Smooth muscle cell (in vitro differentiated cells): ENCODE data around the gene DSTYK. TPM values are rescaled to one million over a fixed set of nuclear protein-coding genes. Genes with fewer than 3 reads are reported as not detected.
"Not testable (repeated sequence)": the region's sequence is repeated elsewhere in the genome, so short reads cannot be mapped to it uniquely, and the experiment has no call there.

Source experiments
- DNase-seq: peaks from one replicate; lab custom pipeline; 2025; ENCODE audit not compliant: unreplicated experiment; lab: John Stamatoyannopoulos, UW
- H2AFZ ChIP-seq: fragments of 200-600 bp; sonication (generic); 2 replicates; pipeline ENCODE4 v1.6.0; 2016; ENCODE audit warnings: antibody characterized with exemption, low read depth, mild to moderate bottlenecking
- H3F3A ChIP-seq: fragments of 200-600 bp; sonication (generic); 2 replicates; pipeline ENCODE4 v1.6.0; 2017; ENCODE audit warnings: antibody characterized with exemption, low read depth
- H3K27ac ChIP-seq: fragments of 200-600 bp; sonication (generic); 2 replicates; pipeline ENCODE4 v1.5.1; 2016; ENCODE audit warnings: low read depth, mild to moderate bottlenecking
- H3K27me3 ChIP-seq: fragments of 200-600 bp; sonication (generic); 2 replicates; pipeline ENCODE4 v1.6.1; 2016; ENCODE audit warnings: low read depth, mild to moderate bottlenecking
- H3K36me3 ChIP-seq: fragments of 200-600 bp; sonication (generic); 2 replicates; pipeline ENCODE4 v1.5.1; 2016; ENCODE audit warnings: low read depth
- H3K4me1 ChIP-seq: fragments of 200-600 bp; sonication (generic); 2 replicates; pipeline ENCODE4 v1.5.1; 2016; ENCODE audit warnings: low read depth
- H3K4me2 ChIP-seq: fragments of 200-600 bp; sonication (generic); 2 replicates; pipeline ENCODE4 v1.6.0; 2016; ENCODE audit warnings: mild to moderate bottlenecking
- H3K4me3 ChIP-seq: fragments of 200-600 bp; sonication (generic); 2 replicates; pipeline ENCODE4 v1.5.1; 2016; ENCODE audit warnings: mild to moderate bottlenecking
- H3K79me2 ChIP-seq: fragments of 200-600 bp; sonication (generic); 2 replicates; pipeline ENCODE4 v1.6.0; 2016; ENCODE audit warnings: low read depth, mild to moderate bottlenecking
- H3K9ac ChIP-seq: fragments of 200-600 bp; sonication (generic); 2 replicates; pipeline ENCODE4 v1.6.0; 2016; ENCODE audit warnings: low read depth
- H3K9me3 ChIP-seq: fragments of 200-600 bp; sonication (generic); replicated peaks from 2 replicates; pipeline ENCODE4 v1.5.1; 2016; ENCODE audit warnings: low read depth
- H4K20me1 ChIP-seq: fragments of 200-600 bp; sonication (generic); 2 replicates; pipeline ENCODE4 v1.6.0; 2016; ENCODE audit warnings: low read depth
- WGBS: methylation state at CpG from one replicate; pipeline ENCODE4 v1.1.7; 2016; ENCODE audit warnings: low lambda C conversion rate; 5-methylcytosine and 5-hydroxymethylcytosine counted together
- polyA plus RNA-seq: library from polyadenylated mRNA; unstranded; fragments of >200 nt; fragmentation: Nextera tagmentation; extraction: Ambion mirVana; gene quantifications from 2 replicates; pipeline ENCODE4 v1.2.1, GENCODE V29; 2016
- total RNA-seq: library from RNA; depleted of rRNA; stranded (reverse); fragments of >200 nt; gene quantifications from 2 replicates; pipeline ENCODE4 v1.2.3, GENCODE V29; 2014
- TF ChIP-seq, protein P1 (sequence below): fragments of 200-600 bp; sonication (generic); IDR thresholded peaks from 2 replicates; pipeline ENCODE4 v1.5.1; 2017; ENCODE audit warnings: borderline replicate concordance, mild to moderate bottlenecking, antibody characterized with exemption; ENCODE audit not compliant: insufficient read depth, poor library complexity, severe bottlenecking

The DSTYK gene
- total and polyA plus RNA-seq, 2 experiments from 2014 or later = 6.9 to 8.7 TPM

DNA sequence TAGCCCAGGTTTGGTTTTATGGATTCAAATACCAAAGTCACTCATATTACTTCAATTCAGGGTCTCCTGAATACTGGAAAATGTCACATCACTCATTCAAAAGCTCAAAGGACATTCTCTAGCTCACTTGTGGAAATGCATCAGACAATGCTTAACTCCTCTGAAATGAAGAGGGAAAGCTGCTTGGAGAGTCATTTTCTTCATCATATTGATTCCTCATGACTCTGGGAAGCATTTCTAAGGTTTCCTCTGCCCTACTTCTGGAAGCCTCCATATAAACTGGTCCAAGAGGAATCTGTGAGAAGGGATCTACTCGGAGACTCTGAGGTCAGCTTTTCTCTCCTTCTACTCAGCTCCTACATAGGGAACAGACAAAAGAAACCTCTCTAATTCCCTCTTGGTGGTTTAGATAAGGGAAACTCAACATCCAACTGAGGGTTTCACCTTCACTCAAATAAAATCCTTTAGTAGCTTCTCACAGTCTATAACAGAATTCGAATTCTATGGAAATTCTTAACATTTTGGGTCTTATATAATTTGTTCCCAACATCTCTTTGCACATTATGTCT is 53.4 kb downstream of the DSTYK start:
- Histone ChIP-seq H3K4me3 (no peak overlapping the region), H3K27ac (no peak overlapping the region), H3K4me2 (no peak overlapping the region), H3K79me2 (no peaks in the 10 kb centered on the region), H3K27me3 (no peaks in the 10 kb centered on the region), H2AFZ (no peak overlapping the region), H3K9ac (no peak overlapping the region), H3K36me3 (peaks cover 31% of the 10 kb centered on the region), H4K20me1 (no peaks in the 10 kb centered on the region), H3K9me3 (no peaks in the 10 kb centered on the region), H3F3A (no peaks in the 10 kb centered on the region), H3K4me1 (no peaks in the 10 kb centered on the region)
- 94% methylated on average over 2 of the region's 2 CpGs for WGBS
- TF ChIP-seq, protein P1, sequence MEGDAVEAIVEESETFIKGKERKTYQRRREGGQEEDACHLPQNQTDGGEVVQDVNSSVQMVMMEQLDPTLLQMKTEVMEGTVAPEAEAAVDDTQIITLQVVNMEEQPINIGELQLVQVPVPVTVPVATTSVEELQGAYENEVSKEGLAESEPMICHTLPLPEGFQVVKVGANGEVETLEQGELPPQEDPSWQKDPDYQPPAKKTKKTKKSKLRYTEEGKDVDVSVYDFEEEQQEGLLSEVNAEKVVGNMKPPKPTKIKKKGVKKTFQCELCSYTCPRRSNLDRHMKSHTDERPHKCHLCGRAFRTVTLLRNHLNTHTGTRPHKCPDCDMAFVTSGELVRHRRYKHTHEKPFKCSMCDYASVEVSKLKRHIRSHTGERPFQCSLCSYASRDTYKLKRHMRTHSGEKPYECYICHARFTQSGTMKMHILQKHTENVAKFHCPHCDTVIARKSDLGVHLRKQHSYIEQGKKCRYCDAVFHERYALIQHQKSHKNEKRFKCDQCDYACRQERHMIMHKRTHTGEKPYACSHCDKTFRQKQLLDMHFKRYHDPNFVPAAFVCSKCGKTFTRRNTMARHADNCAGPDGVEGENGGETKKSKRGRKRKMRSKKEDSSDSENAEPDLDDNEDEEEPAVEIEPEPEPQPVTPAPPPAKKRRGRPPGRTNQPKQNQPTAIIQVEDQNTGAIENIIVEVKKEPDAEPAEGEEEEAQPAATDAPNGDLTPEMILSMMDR = no peak
- DNase-seq = no peak

DNA sequence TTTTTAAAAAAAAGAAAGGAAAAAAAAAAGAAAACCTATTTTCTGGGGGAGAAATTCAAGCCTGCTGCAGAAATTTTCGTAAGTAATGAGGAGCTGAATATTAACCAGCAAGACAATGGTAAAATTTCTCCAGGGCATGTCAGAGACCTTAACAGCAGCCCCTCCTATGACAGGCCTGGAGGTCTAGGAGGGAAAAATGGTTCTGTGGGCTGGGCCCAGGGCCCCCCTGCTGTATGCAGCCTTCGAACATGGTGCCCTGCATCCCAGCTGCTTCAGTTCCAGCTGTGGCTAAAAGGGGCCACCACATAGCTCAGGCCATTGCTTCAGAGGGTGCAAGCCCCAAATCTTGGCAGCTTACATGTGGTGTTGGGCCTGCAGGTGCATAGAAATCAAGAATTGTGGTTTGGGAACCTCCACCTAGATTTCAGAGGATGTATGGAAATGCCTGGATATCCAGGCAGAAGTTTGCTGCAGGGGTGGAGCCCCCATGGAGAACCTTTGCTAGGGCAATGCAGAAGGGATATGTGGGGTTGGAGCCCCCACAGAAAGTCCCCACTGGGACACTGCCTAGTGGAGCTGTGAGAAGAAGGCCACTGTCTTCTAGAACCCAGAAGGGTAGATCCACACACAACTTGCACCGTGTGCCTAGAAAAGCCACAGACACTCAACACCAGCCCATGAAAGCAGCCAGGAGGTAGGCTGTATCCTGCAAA is 55.7 kb downstream of the DSTYK start:
- not testable (repeated sequence) for H3F3A ChIP-seq, H3K27me3 ChIP-seq, H3K4me1 ChIP-seq, H3K4me3 ChIP-seq, H2AFZ ChIP-seq, H3K79me2 ChIP-seq, H4K20me1 ChIP-seq, H3K27ac ChIP-seq, DNase-seq, H3K4me2 ChIP-seq, H3K9me3 ChIP-seq, H3K9ac ChIP-seq
- WGBS = 100% methylated on average over 3 of the region's 3 CpGs
- peaks cover 22% of the 10 kb centered on the region for H3K36me3 ChIP-seq

DNA sequence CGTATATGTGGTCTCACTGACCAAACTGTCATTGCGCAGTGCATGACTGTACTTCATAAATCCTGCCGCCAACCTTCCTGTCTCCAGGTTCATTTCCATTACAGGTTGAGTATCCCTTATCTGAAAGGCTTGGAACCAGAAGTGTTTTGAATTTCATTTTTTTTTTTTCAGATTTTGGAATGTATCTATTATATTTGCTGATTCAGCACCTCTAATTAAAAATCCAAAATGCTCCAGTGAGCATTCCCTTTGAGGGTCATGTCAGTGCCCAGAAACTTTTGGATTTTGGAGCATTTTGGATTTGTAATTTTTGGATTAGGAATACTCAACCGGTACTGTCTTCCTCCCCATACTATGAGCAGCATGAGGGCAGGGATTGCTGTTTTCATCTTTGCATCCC is 59.0 kb downstream of the DSTYK start:
- Histone ChIP-seq H3K27me3 (no peaks in the 10 kb centered on the region), H3K9me3 (no peaks in the 10 kb centered on the region), H3K36me3 (peaks cover 7% of the 10 kb centered on the region), H3K79me2 (no peaks in the 10 kb centered on the region), H3F3A (no peaks in the 10 kb centered on the region), H3K4me2 (no peak overlapping the region), H3K4me1 (no peaks in the 10 kb centered on the region), H3K9ac (no peak overlapping the region), H4K20me1 (no peaks in the 10 kb centered on the region), H2AFZ (no peak overlapping the region), H3K4me3 (no peak overlapping the region), H3K27ac (no peak overlapping the region)
- TF ChIP-seq, protein P1 = no peak
- no peak for DNase-seq
- 97% methylated on average over 4 of the region's 4 CpGs for WGBS

GRCh38 chr1:205150651-205151428 is 60.7 kb downstream of the DSTYK start:
- H3K27me3 ChIP-seq = no peaks in the 10 kb centered on the region
- no peak for DNase-seq
- H3K36me3 ChIP-seq = no peaks in the 10 kb centered on the region
- H3K4me2 ChIP-seq = no peak overlapping the region
- H4K20me1 ChIP-seq = no peaks in the 10 kb centered on the region
- no peak overlapping the region for H2AFZ ChIP-seq
- TF ChIP-seq, protein P1 = no peak
- no peaks in the 10 kb centered on the region for H3F3A ChIP-seq
- H3K9me3 ChIP-seq = no peaks in the 10 kb centered on the region
- WGBS = 86% methylated on average over 5 of the region's 5 CpGs
- no peak overlapping the region for H3K9ac ChIP-seq
- no peaks in the 10 kb centered on the region for H3K79me2 ChIP-seq
- no peak overlapping the region for H3K4me3 ChIP-seq
- H3K27ac ChIP-seq = no peak overlapping the region
- H3K4me1 ChIP-seq = no peaks in the 10 kb centered on the region
